Ureter (tissue), 1 donor: ENCODE data around the gene BCAS3. TPM values are rescaled to one million over a fixed set of nuclear protein-coding genes. Genes with fewer than 3 reads are reported as not detected.
"Not testable (repeated sequence)": the region's sequence is repeated elsewhere in the genome, so short reads cannot be mapped to it uniquely, and the experiment has no call there.

ENCODE experiments used
- DNase-seq: peaks from one replicate; pipeline ENCODE4 v3.0.0-alpha.2; 2020; ENCODE audit warnings: low spot score
- total RNA-seq: library from RNA; stranded (reverse); gene quantifications from one replicate; pipeline ENCODE4 v1.2.4, GENCODE V29; 2023
- donor health status: DM: yes; HTN: yes; CAD: no.

BCAS3 gene
- total RNA-seq, result 57.9 TPM

- DNase-seq, result peak; percentile 98
These were observed at the start of gene BCAS3 for GRCh38 chr17:60677308-60678117. Gene BCAS3 (plus strand): TSS chr17:60677851.

DNA sequence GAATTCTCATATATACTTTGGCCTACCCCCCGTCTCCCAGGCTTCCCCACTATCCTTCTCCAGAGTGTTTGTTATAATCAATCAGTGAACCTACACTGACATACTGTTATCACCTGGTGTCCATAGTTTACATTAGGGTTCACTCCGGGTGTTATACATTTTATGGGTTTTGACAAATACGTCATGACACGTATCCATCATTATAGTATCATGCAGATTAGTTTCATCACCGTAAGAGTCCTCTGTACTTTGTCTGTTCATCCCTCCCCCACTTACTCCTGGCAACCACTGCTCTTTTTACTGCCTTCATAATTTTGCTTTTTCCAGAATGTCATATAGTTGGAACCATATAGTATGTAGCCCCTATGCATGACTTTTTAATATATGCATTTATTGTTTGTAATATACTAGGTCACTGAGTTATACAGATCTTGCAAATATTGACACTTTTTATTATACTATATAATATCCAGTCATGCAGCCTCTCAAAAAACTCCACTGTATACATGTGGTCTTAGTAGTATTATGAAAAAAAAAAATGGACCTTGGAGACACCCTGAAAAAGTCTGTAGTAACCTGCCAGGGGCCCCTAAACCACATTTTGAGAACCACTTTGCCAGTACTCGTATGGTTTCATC lies 49.3 kb upstream of the BCAS3 start:
- no peak for DNase-seq

GRCh38 chr17:60629120-60629519 lies 48.5 kb upstream of the BCAS3 start:
- DNase-seq, result no peak

GRCh38 chr17:60630352-60630751 lies 47.3 kb upstream of the BCAS3 start:
- DNase-seq, result no peak

GRCh38 chr17:60631119-60631518 lies 46.5 kb upstream of the BCAS3 start:
- no peak for DNase-seq

DNA sequence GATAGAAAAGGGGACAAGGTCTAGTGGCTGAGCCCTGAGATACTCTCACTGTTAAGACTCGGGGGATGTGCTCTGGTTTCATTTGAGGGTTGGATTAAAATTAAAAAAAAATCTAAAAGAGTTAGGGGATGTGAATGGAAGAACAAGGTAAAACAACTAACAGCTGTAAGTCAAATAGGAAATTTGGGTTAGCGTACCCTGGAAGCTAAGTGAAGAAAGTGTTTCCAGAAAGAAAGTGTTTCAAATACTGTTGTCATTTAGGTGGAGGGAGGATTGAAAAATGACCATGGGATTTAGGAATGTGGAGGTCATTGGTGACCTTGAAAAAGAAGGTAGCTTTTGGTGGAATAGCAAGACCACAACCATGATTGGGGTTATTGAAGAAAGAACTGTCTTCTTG lies 40.0 kb upstream of the BCAS3 start:
- DNase-seq, result no peak

GRCh38 chr17:60639019-60639330 lies 38.7 kb upstream of the BCAS3 start:
- DNase-seq, result no peak

- no peak for DNase-seq
These were observed 37.1 kb upstream of the BCAS3 start for GRCh38 chr17:60640503-60640902.

DNA sequence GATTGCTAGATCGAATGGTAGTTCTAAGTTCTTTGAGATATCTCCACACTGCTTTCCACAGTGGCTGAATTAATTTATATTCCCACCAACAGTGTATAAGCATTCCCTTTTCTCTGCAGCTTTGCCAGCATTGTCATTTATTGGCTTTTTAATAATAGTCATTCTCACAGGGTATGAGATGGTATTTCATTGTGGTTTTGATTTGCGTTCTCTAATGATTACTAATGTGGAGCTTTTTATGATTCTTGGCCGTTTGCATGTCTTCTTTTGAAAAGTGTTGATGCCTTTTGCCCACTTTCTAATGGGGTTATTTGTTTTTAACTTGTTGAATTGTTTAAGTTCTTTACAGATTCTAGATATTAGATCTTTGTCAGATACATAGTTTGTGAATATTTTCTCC lies 36.5 kb upstream of the BCAS3 start:
- no peak for DNase-seq

GRCh38 chr17:60641810-60642220 lies 35.8 kb upstream of the BCAS3 start:
- DNase-seq, result peak; percentile 67

DNA sequence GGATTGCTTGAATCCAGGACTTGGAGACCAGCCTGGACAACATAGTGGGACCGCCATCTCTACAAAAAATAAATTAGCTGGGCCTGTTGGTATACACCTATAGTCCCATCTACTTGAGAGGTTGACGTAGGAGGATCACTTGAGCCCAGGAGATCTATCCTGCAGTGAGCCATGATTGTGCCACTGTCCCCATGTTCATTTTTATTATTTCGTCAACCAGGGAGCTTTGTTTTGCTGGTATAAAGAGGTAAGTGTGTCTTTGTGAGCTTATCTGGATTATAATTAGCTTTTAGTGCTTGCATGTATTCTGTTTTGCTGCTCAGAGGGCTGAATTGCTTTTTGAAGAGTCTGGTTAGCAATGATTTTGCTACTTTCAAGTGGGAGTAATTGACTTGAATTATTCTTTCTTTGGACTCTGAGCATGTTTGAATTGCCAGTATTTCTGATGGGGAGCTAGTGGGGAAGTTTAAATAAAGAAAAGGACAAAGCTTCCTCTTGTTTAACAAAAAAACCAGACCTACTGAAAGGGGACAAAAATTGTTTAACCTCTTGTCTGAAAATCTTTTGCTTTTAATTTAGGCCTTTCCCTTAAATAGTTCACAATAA lies 31.6 kb upstream of the BCAS3 start:
- DNase-seq, result no peak

DNA sequence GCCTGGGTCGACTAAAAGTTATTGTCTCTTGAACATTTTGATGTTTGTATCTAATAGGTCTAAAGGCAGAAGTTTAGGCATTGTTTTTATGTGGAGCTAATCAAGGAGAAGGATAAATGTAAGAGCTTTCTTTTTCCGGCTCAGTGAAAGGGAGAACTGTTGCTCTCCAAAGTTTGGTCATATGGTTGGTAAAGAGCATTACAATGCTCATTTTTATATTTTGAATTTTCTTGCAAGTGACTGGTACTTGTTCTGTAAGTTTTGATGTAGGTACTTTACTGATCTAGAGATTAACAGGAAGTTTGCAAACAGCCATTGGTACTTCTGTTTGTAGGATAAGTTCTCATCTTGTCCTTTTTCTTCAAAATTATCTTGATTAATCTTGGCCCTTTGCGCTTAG lies 30.9 kb upstream of the BCAS3 start:
- DNase-seq, result no peak

- DNase-seq, result no peak
These were observed 29.9 kb upstream of the BCAS3 start for GRCh38 chr17:60647705-60648104.

- no peak for DNase-seq
These were observed 25.0 kb upstream of the BCAS3 start for GRCh38 chr17:60652454-60653247.

DNA sequence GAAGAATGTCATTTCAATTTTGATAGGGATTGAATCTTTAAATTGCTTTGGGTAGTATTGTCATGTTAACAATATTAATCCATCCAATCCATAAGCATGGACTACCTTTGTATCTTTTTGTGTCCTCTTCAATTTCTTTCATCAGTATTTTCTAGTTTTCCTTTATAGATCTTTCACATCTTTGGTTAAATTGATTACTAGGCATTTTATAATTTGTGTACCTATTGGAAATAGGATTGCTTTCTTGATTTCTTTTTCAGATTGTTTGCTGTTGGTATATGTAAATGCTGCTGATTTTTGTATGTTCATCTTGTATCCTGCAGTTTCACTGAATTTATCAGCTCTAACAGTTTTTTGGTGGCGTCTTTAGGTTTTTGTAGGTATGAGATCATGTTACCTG lies 24.1 kb upstream of the BCAS3 start:
- DNase-seq, result no peak

DNA sequence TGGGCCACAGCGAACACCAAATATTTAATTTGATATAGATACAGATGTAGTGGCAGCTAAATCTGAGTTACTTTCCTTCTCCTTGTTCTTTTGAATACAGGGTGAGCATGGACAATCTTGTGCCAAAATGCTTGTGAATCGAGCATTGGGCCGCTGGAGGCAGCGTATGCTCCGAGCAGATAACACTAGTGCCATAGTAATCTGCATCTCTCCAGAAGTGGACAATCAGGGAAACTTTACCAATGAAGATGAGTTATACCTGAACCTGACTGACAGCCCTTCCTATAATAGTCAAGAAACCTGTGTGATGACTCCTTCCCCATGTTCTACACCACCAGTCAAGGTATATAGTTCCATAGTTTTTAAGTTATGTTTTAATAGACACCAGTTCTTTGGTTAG lies 21.2 kb upstream of the BCAS3 start:
- DNase-seq, result no peak

GRCh38 chr17:60659156-60659555 lies 18.5 kb upstream of the BCAS3 start:
- DNase-seq, result no peak

GRCh38 chr17:60661489-60661888 lies 16.2 kb upstream of the BCAS3 start:
- DNase-seq, result no peak

DNA sequence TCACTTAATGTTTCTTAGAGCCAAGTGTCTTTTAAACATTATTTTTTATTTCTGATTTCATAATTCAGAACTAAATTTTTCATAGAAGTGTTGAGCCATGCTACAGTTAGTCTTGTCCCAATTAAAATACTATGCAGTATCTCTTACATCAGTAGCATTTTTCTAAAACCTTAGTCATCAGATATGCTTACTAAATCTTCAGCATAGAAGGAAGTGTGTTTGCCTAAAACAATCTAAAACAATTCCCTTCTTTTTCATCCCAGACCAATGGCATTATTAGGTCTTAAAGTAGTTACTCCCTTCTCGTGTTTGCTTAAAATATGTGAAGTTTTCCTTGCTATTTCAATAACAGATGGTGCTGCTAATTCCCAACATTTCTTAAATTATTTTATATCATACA lies 13.6 kb upstream of the BCAS3 start:
- no peak for DNase-seq

- DNase-seq, result no peak
These were observed 12.0 kb upstream of the BCAS3 start for GRCh38 chr17:60665602-60666001.

DNA sequence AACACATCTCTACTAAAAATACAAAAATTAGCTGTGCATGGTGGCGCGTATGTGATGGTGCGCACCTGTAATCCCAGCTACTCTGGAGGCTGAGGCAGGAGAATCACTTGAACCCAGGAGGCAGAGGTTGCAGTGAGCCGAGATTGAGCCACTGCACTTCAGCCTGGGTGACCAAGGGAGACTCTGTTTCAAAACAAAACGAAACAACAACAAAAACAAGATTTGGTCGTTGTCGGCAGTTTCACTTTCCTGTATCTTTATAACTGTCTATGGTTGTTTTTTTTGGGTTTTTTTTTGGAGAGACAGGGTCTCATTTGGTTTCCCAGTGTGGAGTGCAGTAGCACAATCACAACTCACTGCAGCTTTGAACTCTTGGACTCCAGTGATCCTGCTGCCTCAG lies 8.9 kb upstream of the BCAS3 start:
- not testable (repeated sequence) for DNase-seq

DNA sequence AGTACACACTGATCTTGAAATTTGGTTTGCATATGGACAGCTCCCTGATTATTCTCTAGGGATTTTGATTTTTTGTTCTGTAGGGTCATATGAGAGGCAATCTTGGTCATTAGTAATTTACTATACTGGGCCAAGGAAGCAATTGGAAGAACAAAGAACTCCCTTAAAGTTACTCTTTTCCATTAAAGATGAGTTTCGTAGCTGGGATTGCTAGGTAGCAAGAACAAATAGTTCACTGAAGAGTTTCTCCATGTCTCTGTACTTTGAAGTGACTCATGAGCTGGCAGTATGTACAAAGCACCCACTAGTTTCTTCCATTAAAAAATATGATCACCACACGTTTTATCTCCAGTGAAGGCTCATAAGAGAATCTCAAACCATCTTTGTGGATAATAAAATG lies 6.2 kb upstream of the BCAS3 start:
- no peak for DNase-seq
